Calu3 (cell line): ENCODE measurements around the gene ANKFY1. TPM values are rescaled to one million over a fixed set of nuclear protein-coding genes. Genes with fewer than 3 reads are reported as not detected.
"Not testable (repeated sequence)": the region's sequence is repeated elsewhere in the genome, so short reads cannot be mapped to it uniquely, and the experiment has no call there.

Experiments
- BruUV-seq: library from RNA; stranded (reverse); fragments of 400-500 nt; replicated peaks from 2 replicates; lab custom pipeline; 2021; lab: Mats Ljungman, UMichigan
- CTCF ChIA-PET: fragments of 300-600 bp; sonication (Branson Sonifier 250); formaldehyde crosslinking; loops from one replicate; lab custom pipeline; 2022; ENCODE audit warnings: antibody characterized with exemption; lab: Charles Lee
- DNase-seq: peaks from one replicate; pipeline ENCODE4 v3.0.0; 2022
- H3K27ac Mint-ChIP-seq: one replicate; pipeline ENCODE4 v1.8.0; 2022; ENCODE audit warnings: mixed read lengths; ENCODE audit not compliant: unreplicated experiment
- H3K27me3 Mint-ChIP-seq: one replicate; pipeline ENCODE4 v1.8.0; 2022; ENCODE audit warnings: mixed read lengths; ENCODE audit not compliant: unreplicated experiment
- H3K36me3 Mint-ChIP-seq: one replicate; pipeline ENCODE4 v1.8.0; 2022; ENCODE audit warnings: mild to moderate bottlenecking, moderate library complexity, mixed read lengths; ENCODE audit not compliant: insufficient read depth, unreplicated experiment
- H3K4me1 Mint-ChIP-seq: one replicate; pipeline ENCODE4 v1.8.0; 2022; ENCODE audit warnings: mild to moderate bottlenecking, low read depth, mixed read lengths; ENCODE audit not compliant: unreplicated experiment
- H3K4me3 Mint-ChIP-seq: one replicate; pipeline ENCODE4 v1.8.0; 2022; ENCODE audit warnings: mild to moderate bottlenecking, low read depth, moderate library complexity, mixed read lengths; ENCODE audit not compliant: unreplicated experiment
- H3K9me3 Mint-ChIP-seq: one replicate; pipeline ENCODE4 v1.8.0; 2022; ENCODE audit warnings: low read depth, mixed read lengths; ENCODE audit not compliant: unreplicated experiment
- CTCF ChIP-seq: fragments of 200-600 bp; IDR thresholded peaks from one replicate; pipeline ENCODE4 v1.8.0; 2022; ENCODE audit warnings: antibody characterized with exemption; ENCODE audit not compliant: unreplicated experiment
- intact Hi-C: fragments of 100-400 bp; cut with micrococcal nuclease; formaldehyde crosslinking; loops from one replicate; pipeline ENCODE4 v1.10.0; 2022; ENCODE audit not compliant: unreplicated experiment
- total RNA-seq: library from RNA; stranded (reverse); gene quantifications from 2 replicates; pipeline ENCODE4 v1.2.3, GENCODE V29; 2022

Gene ANKFY1
- total RNA-seq, 1 experiment from 2014 or later, result 46.8 TPM

- CTCF ChIA-PET, result no interaction called here
- H3K9me3 Mint-ChIP-seq, result peaks cover 6% of the 10 kb centered on the region
- peaks cover 26% of the 10 kb centered on the region for H3K36me3 Mint-ChIP-seq
- no peak for TF ChIP-seq CTCF
- no peak overlapping the region for H3K27ac Mint-ChIP-seq
- H3K4me1 Mint-ChIP-seq, result peaks cover 31% of the 10 kb centered on the region
- TSS peak; percentile 7 for BruUV-seq
- no peak for DNase-seq
- no peaks in the 10 kb centered on the region for H3K27me3 Mint-ChIP-seq
- H3K4me3 Mint-ChIP-seq, result no peak overlapping the region
- intact Hi-C loops, result no loop called here
These were observed 2.3 kb downstream of the ANKFY1 start for GRCh38 chr17:4261452-4261851.

- H3K27ac Mint-ChIP-seq, result no peak overlapping the region
- peaks cover 18% of the 10 kb centered on the region for H3K4me1 Mint-ChIP-seq
- H3K4me3 Mint-ChIP-seq, result no peak overlapping the region
- H3K36me3 Mint-ChIP-seq, result peaks cover 20% of the 10 kb centered on the region
- intact Hi-C loops, result no loop called here
- no TSS peak for BruUV-seq
- no peak for DNase-seq
- no peaks in the 10 kb centered on the region for H3K27me3 Mint-ChIP-seq
- CTCF ChIA-PET, result no interaction called here
- no peak for TF ChIP-seq CTCF
- H3K9me3 Mint-ChIP-seq, result peaks cover 6% of the 10 kb centered on the region
These were observed 4.9 kb downstream of the ANKFY1 start for GRCh38 chr17:4258867-4259266.

- TF ChIP-seq CTCF, result no peak
- CTCF ChIA-PET, result no interaction called here
- no peak overlapping the region for H3K27ac Mint-ChIP-seq
- H3K27me3 Mint-ChIP-seq, result no peaks in the 10 kb centered on the region
- intact Hi-C loops, result no loop called here
- peaks cover 6% of the 10 kb centered on the region for H3K9me3 Mint-ChIP-seq
- H3K36me3 Mint-ChIP-seq, result peaks cover 8% of the 10 kb centered on the region
- H3K4me3 Mint-ChIP-seq, result no peak overlapping the region
- no peak for DNase-seq
- BruUV-seq, result no TSS peak
- H3K4me1 Mint-ChIP-seq, result peaks cover 14% of the 10 kb centered on the region
These were observed 6.8 kb downstream of the ANKFY1 start for GRCh38 chr17:4256952-4257351.

GRCh38 chr17:4255271-4255670 is 8.5 kb downstream of the ANKFY1 start:
- H3K4me3 Mint-ChIP-seq, intact Hi-C loops, H3K27me3 Mint-ChIP-seq, H3K36me3 Mint-ChIP-seq, CTCF ChIA-PET, H3K9me3 Mint-ChIP-seq, H3K27ac Mint-ChIP-seq, BruUV-seq, DNase-seq, H3K4me1 Mint-ChIP-seq: not testable (repeated sequence)

GRCh38 chr17:4250887-4251286 is 12.9 kb downstream of the ANKFY1 start:
- intact Hi-C loops, result no loop called here
- no TSS peak for BruUV-seq
- H3K36me3 Mint-ChIP-seq, result no peaks in the 10 kb centered on the region
- no peak for TF ChIP-seq CTCF
- no peak overlapping the region for H3K27ac Mint-ChIP-seq
- peaks cover 33% of the 10 kb centered on the region for H3K4me1 Mint-ChIP-seq
- DNase-seq, result no peak
- H3K27me3 Mint-ChIP-seq, result no peaks in the 10 kb centered on the region
- H3K9me3 Mint-ChIP-seq, result no peaks in the 10 kb centered on the region
- CTCF ChIA-PET, result no interaction called here
- no peak overlapping the region for H3K4me3 Mint-ChIP-seq
